Heart left ventricle (tissue), 13 donors: ENCODE results near the gene IMMP2L.

Source experiments
- POLR2A ChIP-seq, 2 donors: fragments of 450-650 bp; IDR thresholded peaks; one replicate each; pipeline ENCODE4 v1.6.1; 2017; ENCODE audit warnings: antibody characterized with exemption in 2 of 2, mild to moderate bottlenecking in 2 of 2, moderate library complexity in 2 of 2
- TF ChIP-seq, protein P1 (sequence below), 12 donors: fragments of 200-600 bp; sonication (generic) in 4 of 12; IDR thresholded peaks; one replicate each; pipeline versions ENCODE4 v1.5.0 to v1.8.0; 2018 to 2022; ENCODE audit warnings: antibody characterized with exemption in 12 of 12, mild to moderate bottlenecking in 5 of 12
- donor health status: ischemic (EF 13 %, LVEDD 7.1; RV severe dilation, severe dysfunction).
- donor health status: DM: no; HTN: yes; CAD: no.
- donor health status: DM: no; HTN: no; CAD: no.
- donor health status: ischemic (EF 25% LVEDD 6.9; RV normal size, moderate dysfunction).
- donor health status: ischemic (EF 25% LVEDD 5.7; RV mildly dilated, moderate dysfunction).
- donor health status: ischemic (EF 35%, LVEDD 5.7; RV mildly dilated, moderate dysfunction).
- donor health status: nonischemic (EF 11% LVEDD 7.7; RV severe dilation, severe dysfunction).
- donor health status: DM: yes; HTN: yes; CAD: no.
- donor health status: PGD.
- donor health status: ischemic (EF 29% LVEDD 5.4; RV normal size, mild dysfunction).
- donor health status: nonischemic (EF 23%, LVEDD 6.1; RV moderate dilation, normal function).

- TF ChIP-seq, protein P1, sequence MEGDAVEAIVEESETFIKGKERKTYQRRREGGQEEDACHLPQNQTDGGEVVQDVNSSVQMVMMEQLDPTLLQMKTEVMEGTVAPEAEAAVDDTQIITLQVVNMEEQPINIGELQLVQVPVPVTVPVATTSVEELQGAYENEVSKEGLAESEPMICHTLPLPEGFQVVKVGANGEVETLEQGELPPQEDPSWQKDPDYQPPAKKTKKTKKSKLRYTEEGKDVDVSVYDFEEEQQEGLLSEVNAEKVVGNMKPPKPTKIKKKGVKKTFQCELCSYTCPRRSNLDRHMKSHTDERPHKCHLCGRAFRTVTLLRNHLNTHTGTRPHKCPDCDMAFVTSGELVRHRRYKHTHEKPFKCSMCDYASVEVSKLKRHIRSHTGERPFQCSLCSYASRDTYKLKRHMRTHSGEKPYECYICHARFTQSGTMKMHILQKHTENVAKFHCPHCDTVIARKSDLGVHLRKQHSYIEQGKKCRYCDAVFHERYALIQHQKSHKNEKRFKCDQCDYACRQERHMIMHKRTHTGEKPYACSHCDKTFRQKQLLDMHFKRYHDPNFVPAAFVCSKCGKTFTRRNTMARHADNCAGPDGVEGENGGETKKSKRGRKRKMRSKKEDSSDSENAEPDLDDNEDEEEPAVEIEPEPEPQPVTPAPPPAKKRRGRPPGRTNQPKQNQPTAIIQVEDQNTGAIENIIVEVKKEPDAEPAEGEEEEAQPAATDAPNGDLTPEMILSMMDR (IDR thresholded peaks at IDR 0.05) = no peak
- TF ChIP-seq POLR2A (IDR thresholded peaks at IDR 0.05) = no peak
These were observed 326.6 kb downstream of the IMMP2L start for GRCh38 chr7:111235709-111236108.
